ENCODE data around the gene TNN.

GRCh38 chr1:175132436-175132835, 64.8 kb downstream of the TNN start:
- TF ChIP-seq CTCF (IDR thresholded peaks at IDR 0.05) (no peak), POLR2A (IDR thresholded peaks at IDR 0.05) (no peak)
